ENCODE data around the gene AP4B1.

DNA sequence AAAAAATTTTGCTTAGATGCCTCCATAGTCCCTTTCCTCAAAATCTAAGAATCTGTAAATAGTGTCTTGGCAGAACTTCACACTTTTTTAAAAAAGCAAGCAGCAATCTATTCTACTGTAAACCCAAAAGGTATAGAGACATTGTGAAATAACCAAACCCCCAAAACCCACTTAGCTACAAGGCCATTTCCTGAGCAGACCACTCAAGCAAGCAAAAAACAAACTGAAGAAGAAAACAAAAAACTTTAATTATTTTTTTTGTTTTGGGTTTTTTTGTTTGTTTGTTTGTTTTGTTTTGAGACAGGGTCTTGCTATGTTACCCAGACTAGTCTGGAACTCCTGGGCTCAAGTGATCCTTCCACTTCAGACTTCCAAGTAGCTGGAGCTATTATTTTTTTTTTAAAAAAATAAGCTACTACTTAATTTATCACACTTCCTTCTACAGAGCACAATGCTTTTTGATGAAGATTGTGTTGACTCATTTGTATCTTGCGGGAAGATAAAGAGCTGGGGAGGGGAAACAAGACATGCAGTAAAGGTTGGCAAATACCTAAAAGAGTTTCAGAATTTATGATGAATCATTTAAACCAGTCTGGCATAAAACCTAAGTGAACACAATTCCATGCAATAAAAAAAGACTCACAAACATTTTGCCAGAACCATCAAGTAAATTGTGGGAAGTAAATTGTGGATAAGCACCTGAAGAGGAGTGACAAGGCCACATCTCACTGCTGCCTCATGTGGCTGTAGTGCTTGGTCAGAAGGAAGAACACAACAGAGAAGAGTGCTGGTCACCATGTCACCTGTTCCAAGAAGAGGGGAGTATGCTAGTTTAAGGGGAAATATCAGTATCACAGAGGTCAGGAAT lies 30.4 kb downstream of the AP4B1 start:
- peak; percentile 58 for TF ChIP-seq CTCF (IDR thresholded peaks at IDR 0.05; ENCODE audit: insufficient read depth, low read length, poor library complexity, severe bottlenecking)
- no peak for TF ChIP-seq EZH2phosphoT487 (conservative IDR thresholded peaks at IDR 0.05; ENCODE audit: low read length)
